Measurements from ENCODE around the gene UIMC1. TPM values are rescaled to one million over a fixed set of nuclear protein-coding genes. Genes with fewer than 3 reads are reported as not detected.

UIMC1 gene
- total and polyA plus RNA-seq, 2 experiments from 2014 or later, result 12.6 to 28.2 TPM

- H3K4me2 ChIP-seq, result no peak overlapping the region
- no peak overlapping the region for H3K4me3 ChIP-seq
- TF ChIP-seq, protein P1, sequence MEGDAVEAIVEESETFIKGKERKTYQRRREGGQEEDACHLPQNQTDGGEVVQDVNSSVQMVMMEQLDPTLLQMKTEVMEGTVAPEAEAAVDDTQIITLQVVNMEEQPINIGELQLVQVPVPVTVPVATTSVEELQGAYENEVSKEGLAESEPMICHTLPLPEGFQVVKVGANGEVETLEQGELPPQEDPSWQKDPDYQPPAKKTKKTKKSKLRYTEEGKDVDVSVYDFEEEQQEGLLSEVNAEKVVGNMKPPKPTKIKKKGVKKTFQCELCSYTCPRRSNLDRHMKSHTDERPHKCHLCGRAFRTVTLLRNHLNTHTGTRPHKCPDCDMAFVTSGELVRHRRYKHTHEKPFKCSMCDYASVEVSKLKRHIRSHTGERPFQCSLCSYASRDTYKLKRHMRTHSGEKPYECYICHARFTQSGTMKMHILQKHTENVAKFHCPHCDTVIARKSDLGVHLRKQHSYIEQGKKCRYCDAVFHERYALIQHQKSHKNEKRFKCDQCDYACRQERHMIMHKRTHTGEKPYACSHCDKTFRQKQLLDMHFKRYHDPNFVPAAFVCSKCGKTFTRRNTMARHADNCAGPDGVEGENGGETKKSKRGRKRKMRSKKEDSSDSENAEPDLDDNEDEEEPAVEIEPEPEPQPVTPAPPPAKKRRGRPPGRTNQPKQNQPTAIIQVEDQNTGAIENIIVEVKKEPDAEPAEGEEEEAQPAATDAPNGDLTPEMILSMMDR (IDR thresholded peaks at IDR 0.05; ENCODE audit: poor library complexity), result no peak
- TF ChIP-seq EZH2phosphoT487 (IDR thresholded peaks at IDR 0.05; ENCODE audit: low read depth, severe bottlenecking, unreplicated experiment), result no peak
- TF ChIP-seq EZH2 (IDR thresholded peaks at IDR 0.05; ENCODE audit: borderline replicate concordance), result no peak
- no peak for DNase-seq (ENCODE audit: low spot score)
- H3K9me3 ChIP-seq (ENCODE audit: low read depth), result no peaks in the 10 kb centered on the region
- no peaks in the 10 kb centered on the region for H3K9me2 ChIP-seq (replicated peaks; ENCODE audit: insufficient read depth)
- H3K79me2 ChIP-seq, result no peaks in the 10 kb centered on the region
- H2AFZ ChIP-seq, result no peak overlapping the region
- H3K4me1 ChIP-seq (ENCODE audit: insufficient read depth), result no peaks in the 10 kb centered on the region
- H4K20me1 ChIP-seq (ENCODE audit: insufficient read depth, poor library complexity, severe bottlenecking), result no peaks in the 10 kb centered on the region
- H3K27ac ChIP-seq, result no peak overlapping the region
- no peaks in the 10 kb centered on the region for H3K27me3 ChIP-seq
- H3K36me3 ChIP-seq (replicated peaks; ENCODE audit: insufficient read depth, low read depth), result no peaks in the 10 kb centered on the region
These were observed 90.2 kb downstream of the UIMC1 start for GRCh38 chr5:176916337-176916736.

DNA sequence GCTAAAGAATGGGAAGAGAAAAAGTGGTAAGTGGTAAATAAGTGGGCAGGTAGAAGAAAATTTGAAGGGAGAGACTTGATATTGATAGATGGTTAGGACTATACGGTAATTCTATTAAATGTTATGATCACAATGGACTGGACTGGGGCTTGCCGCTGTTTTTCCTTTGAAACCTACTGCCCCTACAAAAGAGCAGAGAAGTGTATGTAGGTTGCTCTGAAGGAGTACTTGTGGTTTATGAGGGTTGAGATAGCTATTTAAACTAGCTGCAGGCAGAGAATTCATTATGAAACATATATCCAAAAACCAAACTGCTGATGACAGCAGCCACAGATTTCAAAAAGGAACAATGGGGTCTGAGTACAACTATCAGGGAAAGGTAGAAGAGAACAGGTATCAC, 90.7 kb downstream of the UIMC1 start:
- H4K20me1 ChIP-seq (ENCODE audit: insufficient read depth, poor library complexity, severe bottlenecking), result no peaks in the 10 kb centered on the region
- H3K9me3 ChIP-seq (ENCODE audit: low read depth), result no peaks in the 10 kb centered on the region
- DNase-seq (ENCODE audit: low spot score), result no peak
- TF ChIP-seq, protein P1 (IDR thresholded peaks at IDR 0.05; ENCODE audit: poor library complexity), result no peak
- TF ChIP-seq EZH2 (IDR thresholded peaks at IDR 0.05; ENCODE audit: borderline replicate concordance) (no peak), EZH2phosphoT487 (IDR thresholded peaks at IDR 0.05; ENCODE audit: low read depth, severe bottlenecking, unreplicated experiment) (no peak)
- H3K4me1 ChIP-seq (ENCODE audit: insufficient read depth), result no peaks in the 10 kb centered on the region
- WGBS (ENCODE audit: low lambda C conversion rate, missing lambda C conversion rate), result 69% methylated on average over 2 of the region's 2 CpGs
- no peaks in the 10 kb centered on the region for H3K79me2 ChIP-seq
- H3K36me3 ChIP-seq (replicated peaks; ENCODE audit: insufficient read depth, low read depth), result no peaks in the 10 kb centered on the region
- H3K27ac ChIP-seq, result no peak overlapping the region
- no peak overlapping the region for H2AFZ ChIP-seq
- no peaks in the 10 kb centered on the region for H3K27me3 ChIP-seq
- no peak overlapping the region for H3K4me3 ChIP-seq
- H3K4me2 ChIP-seq, result no peak overlapping the region
- no peaks in the 10 kb centered on the region for H3K9me2 ChIP-seq (replicated peaks; ENCODE audit: insufficient read depth)

DNA sequence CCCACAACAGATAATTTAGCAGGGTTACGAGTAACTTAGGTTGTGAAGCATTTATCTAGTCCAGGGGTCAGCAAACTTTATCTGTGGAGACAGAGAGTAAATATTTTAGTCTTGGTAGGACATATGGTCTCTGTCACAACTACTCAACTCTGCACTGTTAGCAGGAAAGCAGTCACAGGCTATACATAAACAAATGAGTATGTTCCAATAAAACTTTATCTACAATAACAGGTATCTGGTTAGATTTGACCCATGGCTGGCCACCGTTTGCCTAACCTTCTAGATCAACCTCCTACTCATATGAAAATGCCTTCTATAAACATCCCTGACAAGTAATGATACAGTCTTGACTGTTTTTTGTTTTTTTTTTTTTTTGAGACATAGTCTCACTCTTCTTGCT, 94.5 kb downstream of the UIMC1 start:
- no peaks in the 10 kb centered on the region for H3K36me3 ChIP-seq (replicated peaks; ENCODE audit: insufficient read depth, low read depth)
- H3K9me2 ChIP-seq (replicated peaks; ENCODE audit: insufficient read depth), result no peaks in the 10 kb centered on the region
- no peak overlapping the region for H3K4me2 ChIP-seq
- WGBS (ENCODE audit: low lambda C conversion rate, missing lambda C conversion rate), result 35% methylated on average over 2 of the region's 2 CpGs
- no peaks in the 10 kb centered on the region for H3K27me3 ChIP-seq
- no peaks in the 10 kb centered on the region for H3K4me1 ChIP-seq (ENCODE audit: insufficient read depth)
- H4K20me1 ChIP-seq (ENCODE audit: insufficient read depth, poor library complexity, severe bottlenecking), result no peaks in the 10 kb centered on the region
- peak overlapping the region; percentile 12 for H3K27ac ChIP-seq
- no peak overlapping the region for H2AFZ ChIP-seq
- no peaks in the 10 kb centered on the region for H3K9me3 ChIP-seq (ENCODE audit: low read depth)
- no peak for DNase-seq (ENCODE audit: low spot score)
- H3K79me2 ChIP-seq, result no peaks in the 10 kb centered on the region
- H3K4me3 ChIP-seq, result no peak overlapping the region
- TF ChIP-seq EZH2phosphoT487 (IDR thresholded peaks at IDR 0.05; ENCODE audit: low read depth, severe bottlenecking, unreplicated experiment) (no peak), EZH2 (IDR thresholded peaks at IDR 0.05; ENCODE audit: borderline replicate concordance) (no peak)
- TF ChIP-seq, protein P1 (IDR thresholded peaks at IDR 0.05; ENCODE audit: poor library complexity), result no peak
